ENCODE measurements around the gene NCAM1.
A peak's percentile ranks its signal among the peaks of the same experiment; 100 is the strongest.

Gene NCAM1

GRCh38 chr11:113090716-113091480 is 129.7 kb downstream of the NCAM1 start:
- DNase-seq = no peak

GRCh38 chr11:113091481-113091780 is 130.2 kb downstream of the NCAM1 start:
- DNase-seq = no peak

GRCh38 chr11:113096648-113097047 is 135.4 kb downstream of the NCAM1 start:
- DNase-seq = no peak

GRCh38 chr11:113103932-113104690 is 142.9 kb downstream of the NCAM1 start:
- no peak for DNase-seq

- no peak for DNase-seq
These were observed 143.6 kb downstream of the NCAM1 start for GRCh38 chr11:113104691-113105251.

- DNase-seq = no peak
These were observed 144.4 kb downstream of the NCAM1 start for GRCh38 chr11:113105592-113105991.

GRCh38 chr11:113106507-113106906 is 145.3 kb downstream of the NCAM1 start:
- peak in 1 of 2 experiments; percentile 46 for DNase-seq

- no peak for DNase-seq
These were observed 148.8 kb downstream of the NCAM1 start for GRCh38 chr11:113110046-113110445.

- no peak for DNase-seq
These were observed 149.9 kb downstream of the NCAM1 start for GRCh38 chr11:113111156-113111555.

- DNase-seq = no peak
These were observed 151.1 kb downstream of the NCAM1 start for GRCh38 chr11:113112307-113112706.

GRCh38 chr11:113113801-113114704 is 152.8 kb downstream of the NCAM1 start:
- peak; percentile 62 to 74 for DNase-seq

- DNase-seq = no peak
These were observed 153.4 kb downstream of the NCAM1 start for GRCh38 chr11:113114705-113115027.

- DNase-seq = no peak
These were observed 156.9 kb downstream of the NCAM1 start for GRCh38 chr11:113118104-113118503.

GRCh38 chr11:113119074-113119473 is 157.9 kb downstream of the NCAM1 start:
- no peak for DNase-seq

- no peak for DNase-seq
These were observed 158.9 kb downstream of the NCAM1 start for GRCh38 chr11:113119966-113120736.

- DNase-seq = no peak
These were observed 160.5 kb downstream of the NCAM1 start for GRCh38 chr11:113121746-113122145.

GRCh38 chr11:113124006-113124405 is 162.8 kb downstream of the NCAM1 start:
- DNase-seq = no peak

GRCh38 chr11:113124578-113124977 is 163.4 kb downstream of the NCAM1 start:
- no peak for DNase-seq

- no peak for DNase-seq
These were observed 168.2 kb downstream of the NCAM1 start for GRCh38 chr11:113129261-113129992.

GRCh38 chr11:113131036-113131775 is 170.0 kb downstream of the NCAM1 start:
- peak in 1 of 2 experiments; percentile 30 for DNase-seq

- DNase-seq = no peak
These were observed 171.9 kb downstream of the NCAM1 start for GRCh38 chr11:113133071-113133470.

Measured in NCI-H446 (cell line).